Spinal cord (tissue), 10 donors: Measurements from ENCODE around the gene TMCO4. TPM values are rescaled to one million over a fixed set of nuclear protein-coding genes. Genes with fewer than 3 reads are reported as not detected.

ENCODE experiments used
- DNase-seq, 6 donors: peaks; one replicate each; pipeline versions ENCODE4 v3.0.0 to v3.0.0-alpha.2; 2013 to 2015; ENCODE audit warnings: low spot score in 6 of 6, low read depth in 4 of 6
- H3K27ac ChIP-seq: one replicate; pipeline ENCODE4 v1.5.1; 2013; ENCODE audit warnings: low read depth, low read length, control low read depth
- H3K27me3 ChIP-seq: one replicate; pipeline ENCODE4 v1.6.1; 2013; ENCODE audit warnings: low read length; ENCODE audit not compliant: control insufficient read depth, insufficient read depth
- H3K36me3 ChIP-seq: one replicate; pipeline ENCODE4 v1.6.1; 2013; ENCODE audit warnings: low read length; ENCODE audit not compliant: control insufficient read depth, insufficient read depth
- H3K4me1 ChIP-seq: one replicate; pipeline ENCODE4 v1.6.1; 2013; ENCODE audit warnings: low read length; ENCODE audit not compliant: control insufficient read depth, insufficient read depth
- H3K4me3 ChIP-seq: one replicate; pipeline ENCODE4 v1.5.1; 2013; ENCODE audit warnings: low read depth, low read length, control low read depth
- H3K9me3 ChIP-seq: one replicate; pipeline ENCODE4 v1.6.1; 2013; ENCODE audit warnings: low read length; ENCODE audit not compliant: control insufficient read depth, insufficient read depth
- WGBS: methylation state at CpG from one replicate; pipeline ENCODE4 v1.1.5; 2013; ENCODE audit warnings: missing lambda C conversion rate; ENCODE audit not compliant: insufficient coverage; 5-methylcytosine and 5-hydroxymethylcytosine counted together
- polyA plus RNA-seq, 2 donors: library from polyadenylated mRNA; unstranded; fragments of 120-200 nt; gene quantifications; one replicate each; pipeline ENCODE4 v1.2.1, GENCODE V29; 2013; ENCODE audit not compliant: insufficient read length in 2 of 2
- total RNA-seq, 2 donors: library from RNA; depleted of rRNA in 1 of 2; stranded (reverse); fragments of 120-200 nt in 1 of 2; fragments of >200 nt in 1 of 2; gene quantifications; one replicate each; pipeline versions ENCODE4 v1.2.3 to v1.2.4, GENCODE V29; 2013 to 2014
- donor health status: healthy.

TMCO4 gene
- total and polyA plus RNA-seq, 4 donors: 2.2 to 6.1 (median 3.2) TPM

DNA sequence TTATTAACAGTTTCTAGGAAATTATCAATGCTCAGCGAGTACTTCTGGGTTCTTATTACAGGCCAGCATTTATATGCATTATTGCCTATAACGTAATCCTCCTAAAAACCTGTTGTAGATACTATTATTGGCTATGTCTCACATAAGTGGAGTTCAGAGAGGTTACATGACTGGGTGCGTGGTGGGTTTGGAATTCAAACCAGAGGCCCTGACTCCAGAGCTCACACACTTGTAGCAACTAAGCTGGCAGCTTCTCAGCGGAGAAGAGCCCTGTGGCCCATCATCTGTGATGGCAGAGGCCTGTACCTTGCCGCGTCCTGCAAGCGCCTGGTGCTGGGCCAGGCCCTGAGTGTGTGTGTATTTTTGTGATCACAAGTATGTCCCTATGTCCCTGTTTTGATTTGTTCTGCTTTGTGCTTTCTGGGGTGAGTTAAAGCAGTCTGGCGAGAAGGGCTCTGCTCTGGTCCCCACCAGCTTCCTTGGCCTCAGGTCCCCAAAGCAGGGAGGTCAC lies 68.3 kb downstream of the TMCO4 start:
- Histone ChIP-seq H3K27ac (no peak overlapping the region), H3K4me1 (peaks cover 14% of the 10 kb centered on the region), H3K9me3 (no peaks in the 10 kb centered on the region), H3K4me3 (no peak overlapping the region), H3K27me3 (no peaks in the 10 kb centered on the region), H3K36me3 (no peaks in the 10 kb centered on the region)
- WGBS: 87% methylated on average over 6 of the region's 8 CpGs
- DNase-seq: no peak

DNA sequence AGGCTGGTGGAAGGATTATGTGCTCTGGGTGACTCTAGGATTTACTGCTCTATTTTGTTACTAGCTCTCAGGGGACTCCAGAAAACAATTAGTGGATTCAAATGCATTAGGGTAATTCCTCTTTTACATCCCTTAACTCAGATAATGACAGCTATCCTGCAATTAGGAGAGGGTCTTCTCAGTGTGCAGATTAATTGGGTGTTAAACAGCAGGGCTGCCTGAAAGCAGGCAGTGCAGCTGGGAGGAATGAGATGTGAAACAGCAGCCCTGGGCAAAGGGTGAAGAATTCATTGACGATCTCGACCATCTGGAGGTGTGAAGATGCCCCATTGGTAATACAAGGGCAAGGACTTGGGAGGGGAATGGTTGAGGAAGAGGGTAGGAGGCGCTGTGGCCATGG lies 68.9 kb downstream of the TMCO4 start:
- Histone ChIP-seq H3K4me3 (no peak overlapping the region), H3K4me1 (peaks cover 14% of the 10 kb centered on the region), H3K27me3 (no peaks in the 10 kb centered on the region), H3K27ac (no peak overlapping the region), H3K9me3 (no peaks in the 10 kb centered on the region), H3K36me3 (no peaks in the 10 kb centered on the region)
- WGBS: 0% methylated on average over 2 of the region's 3 CpGs
- peak in 1 of 6 donors; percentile 89 for DNase-seq

DNA sequence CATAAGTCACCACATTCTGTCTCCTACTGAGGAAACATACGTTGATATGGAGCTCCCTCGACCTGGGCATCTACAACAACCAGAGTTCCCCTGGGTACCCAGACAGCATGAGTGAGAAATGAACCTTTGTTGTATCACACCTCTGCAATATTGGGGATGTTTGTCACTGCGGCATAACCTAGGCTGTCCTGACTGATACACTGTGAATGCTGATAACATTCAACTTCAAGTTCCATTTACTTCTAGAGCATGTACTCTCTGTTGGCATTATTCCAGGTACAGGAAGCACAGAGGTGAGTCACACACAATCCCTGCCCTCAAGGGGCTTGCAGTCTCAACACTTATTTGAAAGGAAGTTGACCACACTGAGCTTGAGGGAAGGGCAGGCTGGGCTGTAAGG lies 69.5 kb downstream of the TMCO4 start:
- no peak for DNase-seq
- Histone ChIP-seq H3K36me3 (no peaks in the 10 kb centered on the region), H3K4me1 (peaks cover 11% of the 10 kb centered on the region)

DNA sequence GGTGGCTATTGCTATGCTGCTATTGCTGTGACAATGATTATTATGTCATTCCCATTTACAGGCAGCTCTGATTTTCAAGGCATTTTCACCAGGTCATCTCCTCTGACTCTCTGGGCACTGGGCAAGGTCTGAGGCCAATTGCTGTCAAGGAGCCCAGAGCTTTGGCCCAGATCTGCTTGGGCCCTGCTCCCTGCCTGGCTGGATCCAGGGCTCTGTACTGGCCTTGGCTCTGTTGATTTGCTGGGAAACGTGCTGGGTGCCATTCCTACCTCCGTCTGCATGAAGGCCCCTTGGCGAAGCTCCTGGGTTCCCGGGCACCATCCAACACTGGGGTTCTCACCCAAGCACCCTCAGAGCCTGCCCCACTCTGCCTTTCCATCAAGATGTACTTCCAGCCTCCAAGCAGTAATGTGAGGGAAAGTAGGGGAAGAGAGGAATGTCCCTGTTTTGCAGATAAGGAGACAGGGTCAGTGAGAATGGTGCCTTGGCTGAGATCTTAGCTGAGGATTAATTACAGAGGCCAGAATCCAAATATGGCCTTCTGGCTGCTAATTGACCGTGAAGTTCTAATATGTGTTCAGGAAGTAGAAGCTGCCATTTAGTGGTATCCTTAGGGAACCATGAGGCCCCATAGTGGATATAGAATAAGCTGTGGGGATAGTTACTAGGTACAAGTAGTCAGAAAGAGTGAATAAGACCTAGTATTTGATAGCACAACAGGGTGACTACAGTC lies 71.1 kb downstream of the TMCO4 start:
- no peak overlapping the region for H3K4me3 ChIP-seq
- no peak for DNase-seq

More for the DNA sequence above, 69.5 kb downstream of the TMCO4 start:
- H3K27me3 ChIP-seq: no peaks in the 10 kb centered on the region
- no peaks in the 10 kb centered on the region for H3K9me3 ChIP-seq
- no peak overlapping the region for H3K27ac ChIP-seq
- WGBS: no CpG with 5 or more reads among the region's 3 CpGs
- H3K4me3 ChIP-seq: no peak overlapping the region

DNA sequence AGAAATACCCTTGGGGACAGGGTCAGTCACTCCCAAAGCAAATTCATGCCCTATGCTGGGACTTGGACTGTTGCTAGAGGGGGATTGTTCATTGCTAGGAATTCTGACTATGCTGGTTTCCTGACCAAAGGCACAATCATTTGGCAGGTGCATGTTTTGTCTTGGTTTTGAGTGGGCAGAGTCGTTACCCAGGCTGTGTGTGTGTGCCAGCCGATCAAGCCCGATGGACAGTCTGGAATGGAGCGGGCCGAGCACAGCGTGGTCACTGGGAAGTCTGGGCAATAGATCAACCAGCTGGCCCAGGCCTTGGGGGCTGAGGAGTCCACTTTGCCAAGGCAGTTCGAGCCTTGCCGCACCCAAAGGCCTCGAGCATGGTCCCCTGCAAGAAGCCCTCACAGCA lies 74.1 kb downstream of the TMCO4 start:
- 68% methylated on average over 9 of the region's 9 CpGs for WGBS
- Histone ChIP-seq H3K4me3 (no peak overlapping the region), H3K9me3 (no peaks in the 10 kb centered on the region), H3K36me3 (no peaks in the 10 kb centered on the region), H3K27me3 (no peaks in the 10 kb centered on the region), H3K4me1 (no peaks in the 10 kb centered on the region), H3K27ac (no peak overlapping the region)
- DNase-seq: no peak

More for the DNA sequence above, 71.1 kb downstream of the TMCO4 start:
- H3K9me3 ChIP-seq: no peaks in the 10 kb centered on the region
- H3K4me1 ChIP-seq: no peaks in the 10 kb centered on the region
- WGBS: 97% methylated on average over 3 of the region's 5 CpGs
- H3K27me3 ChIP-seq: no peaks in the 10 kb centered on the region
- no peak overlapping the region for H3K27ac ChIP-seq
- H3K36me3 ChIP-seq: no peaks in the 10 kb centered on the region

DNA sequence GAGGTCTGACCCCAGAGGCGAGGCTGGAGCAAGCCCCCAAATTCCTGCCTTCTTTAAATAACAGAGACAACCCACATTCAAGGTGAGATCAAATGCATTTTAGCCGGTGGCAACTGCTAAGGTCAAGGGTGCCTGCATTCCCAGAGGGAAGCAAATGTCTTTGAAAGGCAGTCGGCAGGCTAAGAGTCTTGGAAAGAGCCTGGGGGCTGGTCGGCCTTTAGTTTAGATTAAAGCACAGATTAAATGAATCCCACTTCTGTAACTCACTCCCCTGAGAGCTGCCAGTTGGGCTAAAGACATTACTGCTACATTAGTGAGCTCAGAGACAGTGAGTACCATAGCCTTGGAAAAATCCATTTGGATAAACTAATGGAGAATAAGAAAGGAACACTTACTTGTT lies 75.8 kb downstream of the TMCO4 start:
- H3K4me1 ChIP-seq: no peaks in the 10 kb centered on the region
- H3K36me3 ChIP-seq: no peaks in the 10 kb centered on the region
- no peak for DNase-seq
- H3K4me3 ChIP-seq: no peak overlapping the region
- 20% methylated on average over 1 of the region's 4 CpGs for WGBS
- no peaks in the 10 kb centered on the region for H3K9me3 ChIP-seq
- H3K27me3 ChIP-seq: no peaks in the 10 kb centered on the region
- H3K27ac ChIP-seq: no peak overlapping the region

DNA sequence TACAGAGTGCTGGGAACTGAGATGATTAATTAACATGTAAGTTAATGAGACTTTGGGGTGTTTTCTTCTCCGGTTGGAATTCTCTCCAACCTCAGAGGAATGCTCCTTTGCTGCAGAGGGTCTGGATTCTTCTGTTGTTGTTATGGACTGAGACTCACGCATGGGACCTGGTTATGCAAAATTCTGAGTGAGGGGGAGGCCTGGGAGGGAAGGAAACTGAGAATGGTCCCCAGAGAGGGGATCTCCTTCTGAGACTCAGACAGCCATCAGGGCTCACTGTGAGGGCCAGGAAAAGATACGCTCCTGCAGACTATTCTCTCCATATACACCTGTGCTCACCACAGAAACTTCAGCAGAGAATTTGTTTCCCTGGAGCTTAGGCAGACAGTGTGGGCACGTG lies 78.7 kb downstream of the TMCO4 start:
- Histone ChIP-seq H3K36me3 (no peaks in the 10 kb centered on the region), H3K9me3 (no peaks in the 10 kb centered on the region), H3K27me3 (no peaks in the 10 kb centered on the region), H3K4me3 (no peak overlapping the region), H3K4me1 (no peaks in the 10 kb centered on the region), H3K27ac (no peak overlapping the region)
- WGBS: 39% methylated on average over 3 of the region's 4 CpGs
- no peak for DNase-seq

DNA sequence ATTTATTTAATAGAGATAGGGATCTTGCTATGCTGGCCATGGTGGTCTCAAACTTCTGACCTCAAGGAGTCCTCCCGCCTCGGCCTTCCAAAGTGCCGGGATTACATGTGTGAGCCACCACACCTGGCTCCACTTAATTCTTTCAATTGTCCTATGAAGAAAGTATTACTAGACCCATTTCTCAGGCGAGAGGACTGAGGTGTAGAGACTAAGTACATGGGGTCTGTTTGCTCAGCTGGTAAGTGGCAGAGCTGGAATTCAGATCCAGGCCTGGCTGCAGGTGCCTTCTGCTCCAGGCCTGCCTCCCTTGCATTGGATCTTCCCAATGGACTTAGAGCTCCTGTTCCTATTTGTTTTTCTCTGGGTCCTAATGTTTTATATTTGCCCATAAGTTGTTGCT lies 79.5 kb downstream of the TMCO4 start:
- WGBS: 100% methylated on average over 3 of the region's 4 CpGs

DNA sequence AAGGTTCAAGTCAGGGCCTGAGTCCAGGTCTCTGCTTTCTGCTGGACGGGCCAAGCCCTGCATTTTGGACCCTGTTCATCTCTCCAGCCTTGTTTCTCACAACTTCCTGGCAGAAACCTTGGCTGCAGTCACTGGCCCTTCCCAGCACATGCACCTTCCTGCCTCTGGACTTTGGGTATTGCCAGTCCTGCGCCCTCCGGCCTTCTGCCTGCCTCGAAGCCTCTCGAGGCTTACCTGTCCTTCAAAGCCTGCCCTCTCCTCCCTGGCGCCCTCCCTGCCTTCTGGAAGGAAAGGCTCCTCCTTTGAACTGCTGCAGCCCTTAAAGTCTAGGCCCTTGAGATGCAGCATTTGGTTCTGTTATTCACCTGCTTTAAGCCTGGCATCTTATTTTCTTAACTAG lies 82.2 kb downstream of the TMCO4 start:
- whole genome bisulfite sequencing: 83% methylated on average over 6 of the region's 6 CpGs
- no peaks in the 10 kb centered on the region for H3K4me1 ChIP-seq
- no peak overlapping the region for H3K4me3 ChIP-seq
- H3K27ac ChIP-seq: no peak overlapping the region
- H3K9me3 ChIP-seq: no peaks in the 10 kb centered on the region
- H3K36me3 ChIP-seq: no peaks in the 10 kb centered on the region
- DNase-seq: no peak
- no peaks in the 10 kb centered on the region for H3K27me3 ChIP-seq

More for the DNA sequence above, 79.5 kb downstream of the TMCO4 start:
- Histone ChIP-seq H3K9me3 (no peaks in the 10 kb centered on the region), H3K36me3 (no peaks in the 10 kb centered on the region), H3K4me1 (no peaks in the 10 kb centered on the region), H3K4me3 (no peak overlapping the region), H3K27ac (no peak overlapping the region), H3K27me3 (no peaks in the 10 kb centered on the region)
- no peak for DNase-seq
